HG03457 (cell line): ENCODE data around the gene SLC25A12.

ENCODE experiments used
- ATAC-seq: cut with Tn5 transposase; IDR thresholded peaks from one replicate; pipeline ENCODE4 v1.9.1; 2021; ENCODE audit warnings: moderate number of reproducible peaks; ENCODE audit not compliant: unreplicated experiment

SLC25A12 gene

GRCh38 chr2:171889808-171890207 lies 4.2 kb downstream of the SLC25A12 start:
- ATAC-seq, result no peak

- no peak for ATAC-seq
Measured at GRCh38 chr2:171889333-171889732, 4.7 kb downstream of the SLC25A12 start.

- ATAC-seq, result no peak
Measured at GRCh38 chr2:171883275-171883893, 10.7 kb downstream of the SLC25A12 start.

GRCh38 chr2:171882089-171882769 lies 11.8 kb downstream of the SLC25A12 start:
- no peak for ATAC-seq

GRCh38 chr2:171880774-171881173 lies 13.3 kb downstream of the SLC25A12 start:
- ATAC-seq, result no peak

GRCh38 chr2:171879865-171880264 lies 14.2 kb downstream of the SLC25A12 start:
- ATAC-seq, result no peak

- no peak for ATAC-seq
Measured at GRCh38 chr2:171878481-171878993, 15.5 kb downstream of the SLC25A12 start.

GRCh38 chr2:171874963-171875362 lies 19.1 kb downstream of the SLC25A12 start:
- no peak for ATAC-seq

GRCh38 chr2:171874517-171874916 lies 19.5 kb downstream of the SLC25A12 start:
- no peak for ATAC-seq

GRCh38 chr2:171864357-171864985 lies 29.6 kb downstream of the SLC25A12 start:
- ATAC-seq, result no peak

- no peak for ATAC-seq
Measured at GRCh38 chr2:171862501-171862900, 31.5 kb downstream of the SLC25A12 start.

GRCh38 chr2:171858397-171858958 lies 35.6 kb downstream of the SLC25A12 start:
- ATAC-seq, result no peak

- no peak for ATAC-seq
Measured at GRCh38 chr2:171855401-171855800, 38.6 kb downstream of the SLC25A12 start.

GRCh38 chr2:171852366-171852888 lies 41.6 kb downstream of the SLC25A12 start:
- ATAC-seq, result no peak

- no peak for ATAC-seq
Measured at GRCh38 chr2:171847627-171848026, 46.4 kb downstream of the SLC25A12 start.

- no peak for ATAC-seq
Measured at GRCh38 chr2:171846894-171847293, 47.1 kb downstream of the SLC25A12 start.

- no peak for ATAC-seq
Measured at GRCh38 chr2:171841996-171842395, 52.0 kb downstream of the SLC25A12 start.

- ATAC-seq, result no peak
Measured at GRCh38 chr2:171837736-171838135, 56.3 kb downstream of the SLC25A12 start.

- no peak for ATAC-seq
Measured at GRCh38 chr2:171836146-171836910, 57.7 kb downstream of the SLC25A12 start.

- ATAC-seq, result no peak
Measured at GRCh38 chr2:171835386-171835785, 58.7 kb downstream of the SLC25A12 start.

- ATAC-seq, result no peak
Measured at GRCh38 chr2:171834286-171834685, 59.8 kb downstream of the SLC25A12 start.
